Peyer's patch (tissue), 4 donors: ENCODE results near the gene RHOF. TPM values are rescaled to one million over a fixed set of nuclear protein-coding genes. Genes with fewer than 3 reads are reported as not detected.

ENCODE experiments used
- DNase-seq, 3 donors: peaks; one replicate each; pipeline ENCODE4 v3.0.0-alpha.2; 2017 to 2019
- H3K27ac ChIP-seq, 4 donors: fragments of 200-600 bp; sonication (generic); one replicate each; pipeline ENCODE4 v1.5.1; 2016 to 2019
- H3K27me3 ChIP-seq, 2 donors: fragments of 200-600 bp; sonication (generic); one replicate each; pipeline ENCODE4 v1.5.1; 2019
- H3K36me3 ChIP-seq, 3 donors: fragments of 200-600 bp; sonication (generic); one replicate each; pipeline ENCODE4 v1.5.1; 2016 to 2019
- H3K4me1 ChIP-seq, 4 donors: fragments of 200-600 bp; sonication (generic); one replicate each; pipeline ENCODE4 v1.5.1; 2016 to 2019
- H3K4me3 ChIP-seq, 4 donors: fragments of 200-600 bp; sonication (generic); 1 replicate in 3 of 4; 2 replicates in 1 of 4; pipeline ENCODE4 v1.5.1; 2016 to 2019; ENCODE audit warnings: mild to moderate bottlenecking in 1 of 4
- H3K9me3 ChIP-seq, 4 donors: fragments of 200-600 bp; sonication (generic); one replicate each; pipeline ENCODE4 v1.5.1; 2016 to 2019; ENCODE audit warnings: mild to moderate bottlenecking in 1 of 4
- POLR2A ChIP-seq, 2 donors: fragments of 450-650 bp; IDR thresholded peaks; one replicate each; pipeline ENCODE4 v1.5.1; 2017; ENCODE audit warnings: antibody characterized with exemption in 2 of 2, mild to moderate bottlenecking in 2 of 2, moderate library complexity in 2 of 2
- total RNA-seq, 4 donors: library from RNA; depleted of rRNA; stranded (reverse); fragments of >200 nt; gene quantifications; one replicate each; pipeline ENCODE4 v1.1.0, GENCODE V29; 2016
- TF ChIP-seq, protein P1 (sequence below), 6 experiments: fragments of 450-650 bp in 4 of 6; fragments of 200-600 bp in 2 of 6; sonication (generic) in 1 of 6; IDR thresholded peaks; one replicate each; pipeline ENCODE4 v1.5.1; 2017 to 2019; ENCODE audit warnings: antibody characterized with exemption in 6 of 6, mild to moderate bottlenecking in 3 of 6, moderate library complexity in 1 of 6

Gene RHOF
- total RNA-seq, 4 donors from 2014 or later = 31.4 to 134 (median 91.0) TPM

DNA sequence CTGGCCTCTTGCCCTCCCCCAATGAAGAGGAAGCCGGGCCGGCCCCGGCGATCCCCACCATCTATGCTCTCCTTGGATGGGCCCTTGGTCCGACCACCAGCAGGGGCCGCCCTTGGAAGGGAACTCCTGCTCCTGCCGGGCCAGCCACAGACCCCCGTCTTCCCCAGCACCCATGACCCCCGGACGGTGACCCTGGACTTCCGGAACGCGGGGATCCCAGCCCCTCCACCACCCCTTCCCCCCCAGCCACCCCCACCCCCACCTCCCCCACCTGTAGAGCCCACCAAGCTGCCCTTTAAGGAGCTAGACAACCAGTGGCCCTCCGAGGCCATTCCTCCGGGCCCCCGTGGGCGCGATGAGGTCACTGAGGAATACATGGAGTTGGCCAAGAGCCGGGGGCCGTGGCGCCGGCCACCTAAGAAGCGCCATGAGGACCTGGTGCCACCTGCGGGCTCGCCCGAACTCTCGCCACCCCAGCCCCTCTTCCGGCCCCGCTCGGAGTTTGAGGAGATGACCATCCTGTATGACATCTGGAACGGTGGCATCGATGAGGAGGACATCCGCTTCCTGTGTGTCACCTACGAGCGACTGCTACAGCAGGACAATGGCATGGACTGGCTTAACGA, 29.7 kb upstream of the RHOF start:
- DNase-seq = no peak
- Histone ChIP-seq H3K4me3 (no peak overlapping the region), H3K27me3 (no peaks in the 10 kb centered on the region), H3K9me3 (no peaks in the 10 kb centered on the region), H3K36me3 (peaks cover 0 to 100% (median 0%) of the 10 kb centered on the region in 3 donors), H3K27ac (no peak overlapping the region), H3K4me1 (no peaks in the 10 kb centered on the region)
- no peak for TF ChIP-seq POLR2A (IDR thresholded peaks at IDR 0.05)
- TF ChIP-seq, protein P1, sequence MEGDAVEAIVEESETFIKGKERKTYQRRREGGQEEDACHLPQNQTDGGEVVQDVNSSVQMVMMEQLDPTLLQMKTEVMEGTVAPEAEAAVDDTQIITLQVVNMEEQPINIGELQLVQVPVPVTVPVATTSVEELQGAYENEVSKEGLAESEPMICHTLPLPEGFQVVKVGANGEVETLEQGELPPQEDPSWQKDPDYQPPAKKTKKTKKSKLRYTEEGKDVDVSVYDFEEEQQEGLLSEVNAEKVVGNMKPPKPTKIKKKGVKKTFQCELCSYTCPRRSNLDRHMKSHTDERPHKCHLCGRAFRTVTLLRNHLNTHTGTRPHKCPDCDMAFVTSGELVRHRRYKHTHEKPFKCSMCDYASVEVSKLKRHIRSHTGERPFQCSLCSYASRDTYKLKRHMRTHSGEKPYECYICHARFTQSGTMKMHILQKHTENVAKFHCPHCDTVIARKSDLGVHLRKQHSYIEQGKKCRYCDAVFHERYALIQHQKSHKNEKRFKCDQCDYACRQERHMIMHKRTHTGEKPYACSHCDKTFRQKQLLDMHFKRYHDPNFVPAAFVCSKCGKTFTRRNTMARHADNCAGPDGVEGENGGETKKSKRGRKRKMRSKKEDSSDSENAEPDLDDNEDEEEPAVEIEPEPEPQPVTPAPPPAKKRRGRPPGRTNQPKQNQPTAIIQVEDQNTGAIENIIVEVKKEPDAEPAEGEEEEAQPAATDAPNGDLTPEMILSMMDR (IDR thresholded peaks at IDR 0.05) = no peak

DNA sequence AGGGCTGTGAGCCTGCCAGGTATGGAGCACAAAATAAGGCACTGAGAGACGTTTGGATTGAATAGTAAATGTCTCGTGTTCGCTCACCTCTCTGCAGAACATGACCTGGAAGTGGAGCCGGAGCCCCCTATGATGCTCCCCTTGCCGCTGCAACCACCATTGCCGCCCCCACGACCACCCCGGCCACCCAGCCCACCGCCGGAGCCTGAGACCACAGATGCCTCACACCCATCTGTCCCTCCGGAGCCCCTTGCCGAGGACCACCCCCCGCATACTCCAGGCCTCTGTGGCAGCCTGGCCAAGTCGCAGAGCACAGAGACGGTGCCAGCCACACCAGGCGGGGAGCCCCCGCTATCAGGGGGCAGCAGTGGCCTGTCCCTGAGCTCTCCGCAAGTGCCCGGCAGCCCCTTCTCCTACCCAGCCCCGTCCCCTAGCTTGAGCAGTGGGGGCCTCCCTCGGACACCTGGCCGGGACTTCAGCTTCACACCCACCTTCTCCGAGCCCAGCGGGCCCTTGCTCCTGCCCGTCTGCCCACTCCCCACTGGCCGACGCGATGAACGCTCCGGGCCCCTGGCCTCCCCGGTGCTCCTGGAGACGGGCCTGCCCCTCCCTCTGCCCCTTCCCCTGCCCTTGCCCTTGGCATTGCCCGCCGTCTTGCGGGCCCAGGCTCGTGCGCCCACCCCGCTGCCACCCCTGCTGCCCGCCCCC, 29.1 kb upstream of the RHOF start:
- peaks cover 0 to 100% (median 0%) of the 10 kb centered on the region in 3 donors for H3K36me3 ChIP-seq
- TF ChIP-seq, protein P1 (IDR thresholded peaks at IDR 0.05) = no peak
- no peak for TF ChIP-seq POLR2A (IDR thresholded peaks at IDR 0.05)
- no peaks in the 10 kb centered on the region for H3K27me3 ChIP-seq
- no peak overlapping the region for H3K27ac ChIP-seq
- DNase-seq = no peak
- H3K4me3 ChIP-seq = no peak overlapping the region
- no peaks in the 10 kb centered on the region for H3K9me3 ChIP-seq
- H3K4me1 ChIP-seq = no peaks in the 10 kb centered on the region

DNA sequence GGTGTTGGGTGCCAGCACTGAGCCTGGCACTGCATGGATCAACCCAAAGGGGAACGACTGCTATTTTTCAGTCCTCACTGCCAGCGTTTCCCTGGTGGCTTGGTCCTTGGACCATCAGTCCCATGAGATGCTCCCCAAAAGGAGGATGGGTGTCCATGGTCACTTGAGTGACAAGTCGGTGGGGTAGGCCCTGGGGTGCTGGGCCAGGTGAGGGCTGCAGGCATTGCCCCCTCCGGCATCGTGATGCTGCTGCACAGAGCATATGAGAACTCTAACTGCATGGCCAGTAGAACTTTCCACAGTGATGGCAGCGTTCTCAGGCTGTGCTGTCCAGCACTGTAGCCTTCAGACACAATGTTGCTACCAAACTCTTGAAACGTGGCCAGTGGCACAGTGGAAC, 26.6 kb upstream of the RHOF start:
- H3K27me3 ChIP-seq = no peaks in the 10 kb centered on the region
- H3K9me3 ChIP-seq = no peaks in the 10 kb centered on the region
- no peak overlapping the region for H3K4me3 ChIP-seq
- TF ChIP-seq, protein P1 (IDR thresholded peaks at IDR 0.05) = no peak
- no peak for TF ChIP-seq POLR2A (IDR thresholded peaks at IDR 0.05)
- H3K36me3 ChIP-seq = peaks cover 0 to 100% (median 0%) of the 10 kb centered on the region in 3 donors
- no peak overlapping the region for H3K27ac ChIP-seq
- DNase-seq = no peak
- H3K4me1 ChIP-seq = no peaks in the 10 kb centered on the region

DNA sequence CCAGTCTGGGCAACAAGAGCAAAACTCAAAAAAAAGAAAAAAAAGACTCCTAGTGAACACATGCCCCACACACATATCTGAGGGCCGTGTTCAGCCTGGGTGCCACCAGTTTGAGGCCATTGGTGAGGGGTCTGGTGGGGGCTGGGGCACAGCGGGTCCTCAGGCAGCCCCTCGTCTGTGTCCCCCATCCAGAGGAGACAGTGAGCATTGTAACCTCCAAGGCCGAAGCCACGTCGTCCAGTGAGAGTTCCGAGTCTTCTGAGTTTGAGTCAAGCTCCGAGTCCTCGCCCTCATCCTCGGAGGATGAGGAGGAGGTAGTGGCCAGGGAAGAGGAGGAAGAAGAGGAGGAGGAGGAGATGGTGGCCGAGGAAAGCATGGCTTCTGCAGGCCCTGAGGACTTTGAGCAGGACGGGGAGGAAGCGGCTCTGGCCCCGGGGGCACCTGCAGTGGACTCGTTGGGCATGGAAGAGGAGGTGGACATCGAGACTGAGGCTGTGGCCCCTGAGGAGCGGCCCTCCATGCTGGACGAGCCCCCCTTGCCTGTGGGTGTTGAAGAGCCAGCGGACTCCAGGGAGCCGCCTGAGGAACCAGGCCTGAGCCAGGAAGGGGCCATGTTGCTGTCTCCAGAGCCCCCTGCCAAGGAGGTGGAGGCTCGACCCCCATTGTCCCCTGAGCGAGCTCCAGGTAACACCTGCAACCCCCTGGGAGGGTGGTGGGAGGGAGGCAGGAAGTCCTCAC, 25.9 kb upstream of the RHOF start:
- Histone ChIP-seq H3K4me1 (no peaks in the 10 kb centered on the region), H3K36me3 (peaks cover 0 to 100% (median 0%) of the 10 kb centered on the region in 3 donors), H3K27me3 (no peaks in the 10 kb centered on the region), H3K4me3 (no peak overlapping the region), H3K9me3 (no peaks in the 10 kb centered on the region), H3K27ac (no peak overlapping the region)
- no peak for DNase-seq
- no peak for TF ChIP-seq POLR2A (IDR thresholded peaks at IDR 0.05)
- TF ChIP-seq, protein P1 (IDR thresholded peaks at IDR 0.05) = no peak

DNA sequence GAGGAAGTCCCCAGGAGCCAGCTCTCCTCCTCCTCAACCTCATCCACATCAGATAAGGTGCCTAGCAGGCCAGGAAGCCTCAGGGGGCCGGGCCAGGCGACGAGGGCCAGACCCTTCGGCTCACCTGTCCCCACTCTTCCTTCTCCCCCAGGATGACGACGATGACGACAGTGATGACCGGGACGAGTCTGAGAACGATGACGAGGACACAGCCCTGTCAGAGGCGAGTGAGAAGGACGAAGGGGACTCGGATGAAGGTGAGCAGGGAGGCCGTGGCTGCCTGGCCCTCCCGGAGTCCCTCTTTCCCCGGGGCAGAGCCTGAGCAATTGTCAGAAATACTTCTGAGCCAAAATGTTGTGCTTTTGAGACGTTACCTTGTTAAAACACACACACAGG, 24.2 kb upstream of the RHOF start:
- Histone ChIP-seq H3K4me3 (no peak overlapping the region), H3K4me1 (peaks cover 2 to 13% (median 5%) of the 10 kb centered on the region in 4 donors), H3K9me3 (no peaks in the 10 kb centered on the region), H3K36me3 (peaks cover 0 to 85% (median 0%) of the 10 kb centered on the region in 3 donors), H3K27me3 (no peaks in the 10 kb centered on the region), H3K27ac (no peak overlapping the region)
- DNase-seq = no peak
- no peak for TF ChIP-seq POLR2A (IDR thresholded peaks at IDR 0.05)
- TF ChIP-seq, protein P1 (IDR thresholded peaks at IDR 0.05) = no peak
